ENCODE results near the gene NR2F1.
"Not testable (repeated sequence)": the region's sequence is repeated elsewhere in the genome, so short reads cannot be mapped to it uniquely, and the experiment has no call there.

NR2F1 gene

GRCh38 chr5:93582677-93583438, at the start of gene NR2F1:
Gene NR2F1 (plus strand): TSS chr5:93583222. CDS start chr5:93585024, 1,802 bp downstream.
- in situ Hi-C loops (cut with MboI; ENCODE audit: low sequenced_read_pairs), result loop anchor here (25.0 kb wide), 1 partner anchor 229 kb away; no protein-coding TSS in a partner anchor

GRCh38 chr5:93545872-93546271, 37.1 kb upstream of the NR2F1 start:
- in situ Hi-C loops (cut with MboI; ENCODE audit: low sequenced_read_pairs), result no loop called here

- in situ Hi-C loops (cut with MboI; ENCODE audit: low sequenced_read_pairs), result not testable (repeated sequence)
Measured at GRCh38 chr5:93549594-93549993, 33.4 kb upstream of the NR2F1 start.

- in situ Hi-C loops (cut with MboI; ENCODE audit: low sequenced_read_pairs), result no loop called here
Measured at GRCh38 chr5:93557021-93557604, 25.9 kb upstream of the NR2F1 start.

- in situ Hi-C loops (cut with MboI; ENCODE audit: low sequenced_read_pairs), result no loop called here
Measured at GRCh38 chr5:93566091-93566490, 16.9 kb upstream of the NR2F1 start.

- in situ Hi-C loops (cut with MboI; ENCODE audit: low sequenced_read_pairs), result no loop called here
Measured at GRCh38 chr5:93567424-93567823, 15.6 kb upstream of the NR2F1 start.

- in situ Hi-C loops (cut with MboI; ENCODE audit: low sequenced_read_pairs), result no loop called here
Measured at GRCh38 chr5:93569300-93570160, 13.5 kb upstream of the NR2F1 start.

GRCh38 chr5:93570294-93571113, 12.5 kb upstream of the NR2F1 start:
- in situ Hi-C loops (cut with MboI; ENCODE audit: low sequenced_read_pairs), result no loop called here

- in situ Hi-C loops (cut with MboI; ENCODE audit: low sequenced_read_pairs), result no loop called here
Measured at GRCh38 chr5:93571114-93571949, 11.7 kb upstream of the NR2F1 start.

GRCh38 chr5:93572101-93572607, 10.9 kb upstream of the NR2F1 start:
- in situ Hi-C loops (cut with MboI; ENCODE audit: low sequenced_read_pairs), result no loop called here

- in situ Hi-C loops (cut with MboI; ENCODE audit: low sequenced_read_pairs), result no loop called here
Measured at GRCh38 chr5:93572608-93573353, 10.2 kb upstream of the NR2F1 start.

GRCh38 chr5:93573354-93574351, 9.4 kb upstream of the NR2F1 start:
- in situ Hi-C loops (cut with MboI; ENCODE audit: low sequenced_read_pairs), result no loop called here

- in situ Hi-C loops (cut with MboI; ENCODE audit: low sequenced_read_pairs), result loop anchor here (25.0 kb wide), 1 partner anchor 238 kb away; no protein-coding TSS in a partner anchor
Measured at GRCh38 chr5:93574491-93575305, 8.3 kb upstream of the NR2F1 start.

GRCh38 chr5:93575461-93576414, 7.3 kb upstream of the NR2F1 start:
- in situ Hi-C loops (cut with MboI; ENCODE audit: low sequenced_read_pairs), result loop anchor here (25.0 kb wide), 1 partner anchor 237 kb away; no protein-coding TSS in a partner anchor

Data from HL-60/S4 (cell line).